ENCODE data around the gene SPEG. TPM values are rescaled to one million over a fixed set of nuclear protein-coding genes. Genes with fewer than 3 reads are reported as not detected.

The SPEG gene
- total and polyA plus RNA-seq, 3 donors from 2014 or later: 16.0 to 24.3 (median 23.0) TPM

GRCh38 chr2:219426068-219426443 lies 8.6 kb upstream of the SPEG start:
- no peak overlapping the region for H3K27ac ChIP-seq
- H3K4me3 ChIP-seq: no peak overlapping the region
- intact Hi-C loops (cut with DNase I; ENCODE audit: low total_unique reads): no loop called here
- DNase-seq: no peak
- H3K9me3 ChIP-seq: no peaks in the 10 kb centered on the region
- no peaks in the 10 kb centered on the region for H3K4me1 ChIP-seq
- WGBS, 2 donors: 87 to 98% methylated on average over 3 to 5 of the region's 7 CpGs
- TF ChIP-seq POLR2A (IDR thresholded peaks at IDR 0.05): no peak
- no peaks in the 10 kb centered on the region for H3K27me3 ChIP-seq
- H3K36me3 ChIP-seq (ENCODE audit: low read depth, missing control alignments): no peaks in the 10 kb centered on the region

GRCh38 chr2:219426534-219427136 lies 8.0 kb upstream of the SPEG start:
- 88 to 91% methylated on average over 7 of the region's 7 CpGs for WGBS, 2 donors
- intact Hi-C loops (cut with DNase I; ENCODE audit: low total_unique reads): no loop called here
- Histone ChIP-seq H3K4me1 (no peaks in the 10 kb centered on the region), H3K36me3 (ENCODE audit: low read depth, missing control alignments) (no peaks in the 10 kb centered on the region), H3K9me3 (no peaks in the 10 kb centered on the region), H3K27ac (no peak overlapping the region), H3K4me3 (no peak overlapping the region), H3K27me3 (no peaks in the 10 kb centered on the region)
- TF ChIP-seq POLR2A (IDR thresholded peaks at IDR 0.05): no peak
- no peak for TF ChIP-seq CTCF (IDR thresholded peaks at IDR 0.05)
- DNase-seq: no peak

GRCh38 chr2:219428469-219428868 lies 6.2 kb upstream of the SPEG start:
- no peaks in the 10 kb centered on the region for H3K27me3 ChIP-seq
- no peak overlapping the region for H3K4me3 ChIP-seq
- TF ChIP-seq POLR2A (IDR thresholded peaks at IDR 0.05): no peak
- TF ChIP-seq CTCF (IDR thresholded peaks at IDR 0.05): no peak
- no peak for DNase-seq
- intact Hi-C loops (cut with DNase I; ENCODE audit: low total_unique reads): no loop called here
- no peaks in the 10 kb centered on the region for H3K4me1 ChIP-seq
- H3K9me3 ChIP-seq: no peaks in the 10 kb centered on the region
- no peaks in the 10 kb centered on the region for H3K36me3 ChIP-seq (ENCODE audit: low read depth, missing control alignments)
- no peak overlapping the region for H3K27ac ChIP-seq

- Histone ChIP-seq H3K36me3 (ENCODE audit: low read depth, missing control alignments) (no peaks in the 10 kb centered on the region), H3K9me3 (no peaks in the 10 kb centered on the region), H3K4me3 (no peak overlapping the region), H3K27ac (no peak overlapping the region), H3K27me3 (no peaks in the 10 kb centered on the region), H3K4me1 (no peaks in the 10 kb centered on the region)
- TF ChIP-seq CTCF (IDR thresholded peaks at IDR 0.05): no peak
- TF ChIP-seq POLR2A (IDR thresholded peaks at IDR 0.05): no peak
- intact Hi-C loops (cut with DNase I; ENCODE audit: low total_unique reads): no loop called here
- no peak for DNase-seq
- WGBS, 2 donors: 93 to 94% methylated on average over 7 of the region's 7 CpGs
Observed at GRCh38 chr2:219429958-219430606, 4.6 kb upstream of the SPEG start.

GRCh38 chr2:219430633-219431615 lies 3.7 kb upstream of the SPEG start:
- no peak overlapping the region for H3K4me3 ChIP-seq
- intact Hi-C loops (cut with DNase I; ENCODE audit: low total_unique reads): no loop called here
- peaks cover 3% of the 10 kb centered on the region for H3K4me1 ChIP-seq
- no peaks in the 10 kb centered on the region for H3K27me3 ChIP-seq
- peak; percentile 40 for DNase-seq
- H3K9me3 ChIP-seq: no peaks in the 10 kb centered on the region
- WGBS, 2 donors: 65 to 68% methylated on average over 7 to 9 of the region's 9 CpGs
- TF ChIP-seq CTCF (IDR thresholded peaks at IDR 0.05) (no peak), POLR2A (IDR thresholded peaks at IDR 0.05) (no peak)
- no peak overlapping the region for H3K27ac ChIP-seq
- H3K36me3 ChIP-seq (ENCODE audit: low read depth, missing control alignments): no peaks in the 10 kb centered on the region
